ENCODE results near the gene CLCN3. TPM values are rescaled to one million over a fixed set of nuclear protein-coding genes. Genes with fewer than 3 reads are reported as not detected.
"Not testable (repeated sequence)": the region's sequence is repeated elsewhere in the genome, so short reads cannot be mapped to it uniquely, and the experiment has no call there.

Gene CLCN3
- polyA plus RNA-seq, 10 donors, result 20.6 to 44.6 (median 30.8) TPM

- no peak for DNase-seq
Observed at GRCh38 chr4:169768385-169768784, 148.0 kb downstream of the CLCN3 start.

GRCh38 chr4:169770416-169770815 lies 150.0 kb downstream of the CLCN3 start:
- peak in 2 of 3 donors; percentile 16 to 63 for DNase-seq

- DNase-seq, result not testable (repeated sequence)
Observed at GRCh38 chr4:169771556-169772080, 151.2 kb downstream of the CLCN3 start.

Other genes starting within 250 kb of the CLCN3 start
- 10 to 100 TPM; 11.0 to 16.9 (median 13.4) TPM for gene NEK1, start 8.0 kb upstream of the CLCN3 start, polyA plus RNA-seq (ENCODE audit: insufficient read length in 10 of 10)
- 10 to 100 TPM; 26.3 to 38.1 (median 33.0) TPM for gene HPF1, start 137.4 kb downstream of the CLCN3 start, polyA plus RNA-seq (ENCODE audit: insufficient read length in 10 of 10)

All from muscle of back (tissue), 11 donors.